ENCODE measurements around the gene NCBP2.

The NCBP2 gene

GRCh38 chr3:196941729-196942225 lies 551 bp downstream of the NCBP2 start:
- DNase-seq (ENCODE audit: low spot score): no peak

DNA sequence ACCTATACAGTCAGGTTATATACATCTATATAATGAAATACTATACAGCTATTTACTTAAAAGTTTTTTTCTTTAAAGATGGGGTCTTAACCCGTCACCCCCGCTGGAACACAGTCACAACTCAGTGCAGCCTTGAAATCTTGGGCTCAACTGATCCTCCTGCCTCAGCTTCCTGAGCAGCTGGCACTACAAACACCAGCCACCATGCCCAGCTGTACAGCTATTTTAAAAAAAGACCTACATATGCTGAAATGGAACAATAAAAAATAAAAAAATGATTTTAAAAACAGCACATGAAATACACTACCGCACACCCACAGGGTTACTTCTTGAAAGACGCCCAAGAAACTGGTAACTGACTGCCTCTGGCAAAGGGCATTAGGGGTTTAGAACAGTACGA lies 3.8 kb downstream of the NCBP2 start:
- no peak for DNase-seq (ENCODE audit: low spot score)

- no peak for DNase-seq (ENCODE audit: low spot score)
Measured at GRCh38 chr3:196938124-196938523, 4.2 kb downstream of the NCBP2 start.

- no peak for DNase-seq (ENCODE audit: low spot score)
Measured at GRCh38 chr3:196936288-196936687, 6.0 kb downstream of the NCBP2 start.

- no peak for DNase-seq (ENCODE audit: low spot score)
Measured at GRCh38 chr3:196932600-196932999, 9.7 kb downstream of the NCBP2 start.

DNA sequence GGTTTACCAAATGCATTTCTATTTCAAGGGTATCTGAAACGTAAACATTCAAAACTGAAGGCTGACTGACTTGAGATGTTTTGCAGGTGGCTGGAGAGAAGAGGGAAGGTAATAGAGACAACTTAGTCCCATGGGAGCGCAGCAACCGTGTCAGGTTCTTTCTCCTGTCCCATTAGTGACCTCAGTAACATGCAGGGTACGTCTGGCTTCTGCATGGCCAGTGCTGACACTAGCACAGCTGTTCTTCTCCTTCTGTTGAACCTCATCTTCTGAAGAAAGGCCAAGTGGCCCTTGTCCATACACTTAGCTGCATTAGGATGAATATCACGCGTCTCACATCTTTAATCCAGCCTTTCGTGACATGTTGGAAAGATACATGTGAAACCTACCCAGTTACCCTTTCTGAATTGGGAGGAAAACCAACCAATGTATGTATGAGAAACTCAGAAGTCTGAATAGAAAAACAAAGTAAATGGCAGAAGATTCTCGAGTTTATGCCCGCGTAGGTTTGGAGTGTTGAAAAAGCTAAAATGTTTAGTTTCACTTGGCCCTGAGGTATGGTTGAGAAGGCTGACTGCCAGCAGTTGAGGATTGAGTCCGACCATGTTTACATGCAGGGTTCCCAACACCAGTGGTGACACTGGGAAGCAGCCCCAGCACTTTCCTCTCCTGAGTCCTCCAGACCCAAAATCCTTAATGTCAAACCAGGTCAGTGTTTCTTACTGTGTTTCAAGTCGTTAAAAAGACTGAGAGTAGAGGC lies 10.3 kb downstream of the NCBP2 start:
- no peak for DNase-seq (ENCODE audit: low spot score)

DNA sequence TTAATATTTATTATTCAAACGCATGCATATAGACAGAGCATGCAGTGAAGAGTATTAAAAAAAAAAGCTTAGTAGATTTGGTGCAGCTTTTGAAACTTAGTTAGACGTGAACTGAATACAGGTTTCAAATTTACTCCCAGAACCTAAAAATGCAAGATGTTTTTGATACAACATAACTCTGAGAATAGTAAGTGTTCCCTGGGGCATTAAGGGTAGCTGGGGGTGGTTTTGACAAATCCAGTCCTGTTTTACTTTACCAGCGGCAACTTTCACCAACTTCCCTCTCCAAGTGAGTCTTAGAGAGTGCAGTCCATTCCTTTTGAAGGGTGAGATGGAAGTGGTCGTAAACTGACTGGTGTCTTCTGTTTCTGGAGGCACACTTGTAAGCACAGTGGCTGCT lies 11.2 kb downstream of the NCBP2 start:
- DNase-seq (ENCODE audit: low spot score): no peak

GRCh38 chr3:196927571-196928453 lies 14.5 kb downstream of the NCBP2 start:
- no peak for DNase-seq (ENCODE audit: low spot score)

DNA sequence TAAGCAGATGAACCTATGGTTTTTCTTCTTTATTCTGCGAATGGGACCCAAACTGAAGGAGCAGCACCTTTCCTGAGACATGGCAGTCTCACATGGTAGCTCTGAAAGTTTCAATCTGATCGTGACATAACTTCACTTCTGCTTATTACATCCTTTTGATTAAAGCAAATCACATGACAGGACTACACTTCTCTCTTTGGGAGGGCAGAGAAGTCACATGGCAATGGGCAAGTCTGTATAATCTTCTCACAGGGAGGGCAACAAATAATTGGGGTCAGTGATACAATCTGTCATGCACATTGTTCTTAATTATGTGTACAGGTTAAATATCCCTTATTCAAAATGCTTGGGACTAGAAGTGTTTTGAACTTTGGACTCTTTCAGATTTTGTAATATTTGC lies 21.6 kb downstream of the NCBP2 start:
- DNase-seq (ENCODE audit: low spot score): no peak

DNA sequence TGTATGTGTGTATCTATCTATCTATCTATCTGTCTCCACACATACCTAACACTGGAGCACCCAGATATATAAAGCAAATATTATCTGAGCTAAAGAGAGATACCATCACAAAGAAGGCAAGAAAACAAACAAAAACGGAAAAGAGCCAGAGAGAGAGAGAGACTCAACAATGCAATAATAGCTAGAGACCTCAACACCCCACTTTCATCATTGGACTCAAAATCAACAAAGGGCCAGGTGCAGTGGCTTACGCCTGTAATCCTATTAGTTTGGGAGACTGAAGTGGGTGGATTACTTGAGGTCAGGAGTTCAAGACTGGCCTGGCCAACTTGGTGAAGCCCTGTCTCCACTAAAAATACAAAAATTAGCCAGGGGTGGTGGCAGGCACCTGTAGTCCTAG lies 23.4 kb downstream of the NCBP2 start:
- DNase-seq (ENCODE audit: low spot score): no peak

DNA sequence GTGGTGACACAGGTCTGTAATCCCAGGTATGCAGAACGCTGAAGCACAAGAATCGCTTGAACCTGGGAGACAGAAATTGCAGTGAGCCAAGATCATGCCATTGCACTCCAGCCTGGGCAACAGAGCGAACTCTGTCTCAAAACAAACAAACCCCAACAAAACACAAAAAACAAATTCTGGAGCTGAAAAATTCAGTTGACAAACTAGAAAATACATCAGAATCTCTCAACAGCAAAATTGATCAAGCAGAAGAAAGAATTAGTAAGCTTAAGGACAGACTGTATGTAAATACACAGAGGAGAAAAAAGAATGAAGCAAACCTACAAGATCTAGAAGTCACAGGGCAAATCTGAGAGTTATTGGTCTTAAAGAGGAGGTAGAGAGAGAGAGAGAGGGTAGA lies 25.3 kb downstream of the NCBP2 start:
- no peak for DNase-seq (ENCODE audit: low spot score)

DNA sequence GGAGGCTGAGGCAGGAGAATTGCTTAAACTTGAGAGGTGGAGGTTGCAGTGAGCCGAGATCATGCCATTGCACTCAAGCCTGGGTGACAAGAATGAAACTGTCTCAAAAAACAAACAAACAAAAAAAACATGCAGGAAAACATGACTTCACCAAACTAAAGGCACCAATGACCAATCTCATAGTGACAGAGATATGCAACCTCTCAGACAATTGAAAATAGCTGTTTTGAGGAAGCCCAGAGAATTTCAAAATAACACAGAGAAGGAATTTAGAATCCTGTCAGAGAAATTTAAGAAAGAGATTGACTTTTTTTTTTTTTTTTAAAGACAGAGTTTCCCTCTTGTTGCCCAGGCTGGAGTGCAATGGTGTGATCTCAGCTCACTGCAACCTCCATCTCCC lies 26.1 kb downstream of the NCBP2 start:
- DNase-seq (ENCODE audit: low spot score): no peak

DNA sequence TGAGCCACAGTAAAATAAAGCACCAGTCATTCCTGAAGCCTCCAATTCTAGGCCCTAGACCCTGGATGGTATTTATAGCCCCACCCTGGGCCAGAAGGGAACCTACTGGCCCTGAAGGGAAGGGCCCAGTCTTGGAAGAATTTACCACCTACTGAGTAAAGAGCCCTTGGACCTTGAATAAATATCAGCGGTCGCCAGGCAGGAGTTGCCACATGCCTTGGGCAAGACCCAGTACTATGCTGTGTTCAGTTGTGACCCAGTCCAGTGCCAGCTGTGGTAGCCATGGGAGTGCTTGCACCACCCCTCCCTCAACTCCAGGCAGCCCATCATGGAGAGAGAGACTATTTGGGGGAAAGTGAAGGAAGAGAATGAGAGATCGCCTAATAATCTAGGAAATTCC lies 27.0 kb downstream of the NCBP2 start:
- no peak for DNase-seq (ENCODE audit: low spot score)

DNA sequence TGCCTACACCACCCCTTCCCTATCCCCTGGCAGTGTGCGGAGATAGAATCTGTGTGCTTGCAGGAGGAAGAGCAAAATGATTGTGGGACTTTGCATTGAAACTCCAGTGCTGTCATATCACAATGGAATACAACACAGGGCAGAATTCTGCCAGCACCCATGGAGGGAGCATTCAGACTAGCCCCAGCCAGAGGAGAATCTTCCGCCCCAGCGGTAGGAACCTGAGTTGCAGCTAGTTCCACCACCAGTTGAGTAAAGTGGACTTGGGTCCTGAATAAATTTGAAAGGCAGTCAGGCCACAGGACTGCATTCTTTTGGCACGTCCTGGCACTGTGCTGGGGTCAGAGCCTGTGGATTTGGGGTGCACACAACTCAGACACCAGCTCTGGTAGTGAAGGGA lies 27.5 kb downstream of the NCBP2 start:
- DNase-seq (ENCODE audit: low spot score): no peak

DNA sequence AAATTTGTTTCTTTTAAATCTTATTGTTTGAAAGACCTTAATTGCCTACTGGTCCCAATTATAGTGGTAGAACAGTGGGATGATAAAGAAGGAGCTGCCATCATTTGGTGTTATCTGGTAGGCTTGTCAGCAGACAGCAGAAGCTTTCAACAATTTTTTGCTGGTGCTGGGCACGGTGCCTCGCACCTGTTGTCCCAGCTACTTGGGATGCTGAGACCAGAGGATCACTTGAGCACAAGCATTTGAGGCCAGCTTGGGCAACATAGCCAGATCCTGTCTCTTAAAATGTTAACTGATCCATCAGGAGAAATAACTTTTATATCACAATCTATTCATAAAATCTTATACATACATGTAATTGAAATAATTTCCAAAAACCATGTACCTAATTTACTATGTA lies 38.6 kb downstream of the NCBP2 start:
- DNase-seq (ENCODE audit: low spot score): no peak

DNA sequence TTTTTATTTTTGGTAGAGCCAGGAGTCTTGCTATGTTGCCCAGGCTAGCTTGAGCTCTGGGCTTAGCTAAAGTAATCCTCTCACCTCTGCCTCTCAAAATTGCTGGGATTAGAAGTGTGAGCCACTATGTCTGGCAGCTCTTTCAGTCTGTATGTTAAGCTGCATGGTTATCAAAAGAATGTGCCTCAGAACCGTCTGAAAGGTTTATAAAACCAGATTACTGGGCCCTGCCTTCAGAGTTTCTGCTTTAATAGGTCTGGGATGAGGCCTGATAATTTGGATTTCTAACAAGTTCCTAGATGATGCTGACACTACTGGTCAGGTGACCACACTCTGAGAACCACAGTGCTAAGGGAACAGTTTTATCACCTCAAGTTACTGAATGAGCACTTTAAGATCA lies 40.0 kb downstream of the NCBP2 start:
- DNase-seq (ENCODE audit: low spot score): no peak

- DNase-seq (ENCODE audit: low spot score): no peak
Measured at GRCh38 chr3:196901768-196902167, 40.6 kb downstream of the NCBP2 start.

DNA sequence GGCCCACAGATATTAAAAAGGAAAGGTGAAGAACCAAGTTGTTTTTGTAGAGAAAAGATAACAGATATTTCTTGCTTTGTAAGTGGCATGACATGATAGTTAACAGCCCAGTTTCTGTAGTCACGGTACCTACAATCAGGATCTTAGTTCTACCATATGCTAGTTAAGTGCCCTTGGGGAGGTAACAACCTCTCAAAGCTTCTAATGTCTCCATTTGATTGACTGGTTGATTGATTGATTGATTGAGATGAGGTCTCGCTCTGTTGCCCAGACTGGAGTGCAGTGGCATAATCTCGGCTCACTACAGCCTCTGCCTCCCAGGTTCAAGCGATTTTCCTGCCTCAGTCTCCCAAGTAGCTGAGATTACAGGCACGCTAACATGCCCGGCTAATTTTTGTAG lies 46.1 kb downstream of the NCBP2 start:
- no peak for DNase-seq (ENCODE audit: low spot score)

DNA sequence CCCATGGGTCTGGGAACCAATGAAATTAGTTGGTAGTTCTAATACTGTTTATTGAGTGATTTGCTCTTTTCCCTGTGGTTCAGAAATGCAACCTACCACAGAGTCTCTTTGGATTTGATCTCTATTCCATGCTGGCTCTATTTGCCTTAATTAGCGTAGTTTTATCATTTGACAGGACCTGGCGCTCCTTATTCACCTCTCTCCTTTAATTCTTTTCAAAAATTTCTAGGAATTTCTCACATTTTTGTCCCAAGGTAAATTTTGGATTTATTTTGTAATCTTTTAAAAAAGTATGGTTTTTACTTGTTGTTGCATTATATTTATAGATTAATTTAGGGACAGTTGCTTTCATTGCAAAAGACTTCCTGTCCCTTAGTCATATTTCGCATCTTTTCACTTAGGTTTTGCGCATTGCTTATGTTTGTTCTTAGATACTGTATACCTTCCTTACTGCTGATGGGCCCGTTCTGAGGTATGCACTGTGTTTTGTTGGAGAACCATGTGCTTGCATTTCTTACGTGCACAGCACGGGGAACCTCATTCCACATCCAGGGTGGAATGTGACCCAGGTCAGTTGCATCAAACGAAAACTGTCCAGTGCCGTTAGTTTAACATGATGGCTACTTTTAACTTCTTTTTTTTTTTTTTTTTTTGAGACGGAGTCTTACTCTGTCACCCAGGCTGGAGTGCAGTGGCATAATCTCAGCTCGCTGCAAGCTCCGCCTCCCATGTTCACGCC lies 47.6 kb downstream of the NCBP2 start:
- DNase-seq (ENCODE audit: low spot score): no peak

- no peak for DNase-seq (ENCODE audit: low spot score)
Measured at GRCh38 chr3:196889844-196890708, 52.3 kb downstream of the NCBP2 start.

GRCh38 chr3:196886144-196886543 lies 56.2 kb downstream of the NCBP2 start:
- no peak for DNase-seq (ENCODE audit: low spot score)

Measured in kidney tubule cell (primary cell).